Measurements from ENCODE around the gene TSC1. TPM values are rescaled to one million over a fixed set of nuclear protein-coding genes. Genes with fewer than 3 reads are reported as not detected.

The TSC1 gene
- total RNA-seq, 2 experiments from 2014 or later: 38.5 to 43.0 TPM

DNA sequence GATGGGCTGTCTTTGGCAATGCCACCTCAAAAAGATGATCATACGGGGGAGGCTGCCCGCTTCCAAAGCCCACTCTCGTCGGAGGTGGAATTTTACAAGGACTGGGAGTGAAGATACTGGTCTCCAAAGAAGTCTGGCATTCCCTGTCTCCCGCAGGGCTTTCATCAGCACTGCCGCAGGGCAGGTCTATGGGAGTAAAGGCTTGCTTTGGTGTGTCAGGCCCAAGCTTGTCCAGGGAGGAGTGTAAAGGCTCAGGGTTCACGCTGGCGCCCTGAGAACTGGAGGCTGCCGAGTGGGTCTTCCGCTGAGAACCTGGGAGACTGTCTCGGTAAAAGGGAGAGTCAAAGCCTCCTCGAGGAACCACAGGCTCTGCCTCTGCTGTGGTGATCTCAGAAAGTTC lies 38.7 kb downstream of the TSC1 start:
- DNase-seq: no peak
- H3K27me3 Mint-ChIP-seq: no peaks in the 10 kb centered on the region
- H3K9me3 Mint-ChIP-seq: no peaks in the 10 kb centered on the region
- ATAC-seq (ENCODE audit: low read depth): no peak
- POLR2A ChIA-PET: no interaction called here
- no peak overlapping the region for H3K4me3 Mint-ChIP-seq
- H3K36me3 Mint-ChIP-seq: peaks cover 13% of the 10 kb centered on the region
- H3K27ac Mint-ChIP-seq: no peak overlapping the region
- peaks cover 24% of the 10 kb centered on the region for H3K4me1 Mint-ChIP-seq

DNA sequence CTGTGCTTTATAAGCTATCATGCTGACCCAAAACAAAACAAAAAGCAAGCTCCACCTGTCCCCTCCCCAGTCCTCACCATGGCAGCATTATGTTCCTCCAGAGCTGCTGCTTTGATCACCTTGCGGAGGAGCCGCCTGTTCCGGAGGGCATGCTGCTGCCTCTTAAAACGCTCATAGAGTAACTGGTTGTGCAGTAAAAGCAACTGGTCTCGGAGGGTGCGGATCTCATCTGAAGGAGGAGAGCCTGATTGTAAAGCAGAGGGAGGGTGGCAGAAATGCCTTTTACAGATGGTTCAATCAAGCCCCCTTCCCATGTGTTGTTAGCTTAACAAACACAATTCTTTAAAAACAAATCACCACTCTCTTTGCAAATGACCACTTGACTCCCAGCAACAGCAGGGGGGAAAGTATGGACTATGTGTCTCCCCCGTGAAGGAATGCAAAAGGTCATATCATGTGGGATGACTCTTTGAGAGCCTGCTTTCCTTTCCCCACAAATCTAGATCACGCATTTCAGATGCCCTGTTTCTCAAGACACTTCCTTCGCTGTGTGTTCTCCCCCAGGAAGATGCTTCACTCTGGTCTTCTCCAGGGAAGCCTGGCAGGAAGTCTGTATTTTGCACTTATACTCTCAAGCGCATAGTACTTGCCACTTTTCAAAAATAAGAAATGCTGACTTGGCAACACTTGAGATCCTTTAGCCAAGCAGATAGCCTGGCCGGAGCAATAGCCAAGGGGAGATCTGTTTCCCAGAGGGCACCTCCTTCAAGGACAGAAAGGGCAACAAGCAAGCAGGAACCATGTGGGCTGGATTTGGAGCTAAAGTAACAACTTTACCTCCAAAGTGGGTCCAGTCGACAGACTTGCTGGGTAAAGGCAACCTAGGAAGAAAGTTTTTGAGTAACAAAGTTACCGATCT lies 40.6 kb downstream of the TSC1 start:
- Mint-ChIP-seq H3K4me1 (peaks cover 21% of the 10 kb centered on the region), H3K27me3 (no peaks in the 10 kb centered on the region), H3K9me3 (no peaks in the 10 kb centered on the region), H3K36me3 (peaks cover 11% of the 10 kb centered on the region), H3K4me3 (no peak overlapping the region), H3K27ac (no peak overlapping the region)
- POLR2A ChIA-PET: interaction anchor here (1.2 to 2.1 kb wide), 2 partner anchors 14 to 41 kb away, joined by 4 to 5 read pairs; no protein-coding TSS in a partner anchor
- ATAC-seq (ENCODE audit: low read depth) (no peak), DNase-seq (no peak)

- no peaks in the 10 kb centered on the region for H3K27me3 Mint-ChIP-seq
- H3K4me1 Mint-ChIP-seq: peaks cover 14% of the 10 kb centered on the region
- no peaks in the 10 kb centered on the region for H3K9me3 Mint-ChIP-seq
- H3K27ac Mint-ChIP-seq: peak overlapping the region; percentile 43
- POLR2A ChIA-PET: interaction anchor here (0.9 to 2.1 kb wide), 2 partner anchors 22 to 43 kb away, joined by 4 to 5 read pairs; no protein-coding TSS in a partner anchor
- DNase-seq: peak; percentile 74
- peaks cover 13% of the 10 kb centered on the region for H3K36me3 Mint-ChIP-seq
- no peak overlapping the region for H3K4me3 Mint-ChIP-seq
- peak; percentile 92 for ATAC-seq (ENCODE audit: low read depth)
Observed at GRCh38 chr9:132901858-132902831, 42.3 kb downstream of the TSC1 start.

GRCh38 chr9:132898051-132898450 lies 46.4 kb downstream of the TSC1 start:
- Mint-ChIP-seq H3K36me3 (peaks cover 14% of the 10 kb centered on the region), H3K27me3 (no peaks in the 10 kb centered on the region), H3K27ac (no peak overlapping the region), H3K4me1 (peaks cover 14% of the 10 kb centered on the region), H3K9me3 (no peaks in the 10 kb centered on the region), H3K4me3 (no peak overlapping the region)
- no peak for ATAC-seq (ENCODE audit: low read depth)
- no peak for DNase-seq
- POLR2A ChIA-PET: no interaction called here

GRCh38 chr9:132896906-132897305 lies 47.5 kb downstream of the TSC1 start:
- POLR2A ChIA-PET: interaction anchor here (0.7 to 1.5 kb wide), 2 partner anchors 17 to 70 kb away, joined by 3 to 5 read pairs; no protein-coding TSS in a partner anchor
- Mint-ChIP-seq H3K9me3 (no peaks in the 10 kb centered on the region), H3K4me1 (peaks cover 9% of the 10 kb centered on the region), H3K36me3 (peaks cover 12% of the 10 kb centered on the region), H3K4me3 (no peak overlapping the region), H3K27ac (no peak overlapping the region), H3K27me3 (no peaks in the 10 kb centered on the region)
- DNase-seq: no peak
- ATAC-seq (ENCODE audit: low read depth): no peak

DNA sequence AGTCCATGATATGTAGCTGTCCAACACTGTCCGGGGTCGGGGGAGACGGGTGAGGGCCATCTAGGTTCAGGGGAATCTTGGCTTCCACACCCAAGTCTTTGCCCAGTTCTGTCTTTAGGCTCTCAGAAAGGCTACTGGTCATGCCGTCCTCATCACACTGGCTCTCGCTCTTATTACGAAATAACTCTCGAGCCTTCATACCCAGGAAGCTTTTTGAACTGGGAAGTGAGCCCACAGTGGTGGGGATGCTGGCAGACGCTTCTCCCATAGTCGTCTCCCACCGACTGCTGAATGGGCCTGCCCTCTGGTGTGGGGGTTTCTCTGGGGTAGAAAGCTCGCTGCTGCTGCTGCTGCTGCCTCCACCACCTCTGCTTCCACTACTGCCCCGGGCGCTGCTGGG lies 48.2 kb downstream of the TSC1 start:
- H3K4me1 Mint-ChIP-seq: peaks cover 3% of the 10 kb centered on the region
- peaks cover 11% of the 10 kb centered on the region for H3K36me3 Mint-ChIP-seq
- H3K27me3 Mint-ChIP-seq: no peaks in the 10 kb centered on the region
- H3K27ac Mint-ChIP-seq: no peak overlapping the region
- H3K4me3 Mint-ChIP-seq: no peak overlapping the region
- H3K9me3 Mint-ChIP-seq: no peaks in the 10 kb centered on the region
- DNase-seq: no peak
- ATAC-seq (ENCODE audit: low read depth): no peak
- POLR2A ChIA-PET: interaction anchor here (1.5 kb wide), 1 partner anchor 17 kb away, joined by 5 read pairs; no protein-coding TSS in a partner anchor

- Mint-ChIP-seq H3K4me3 (no peak overlapping the region), H3K9me3 (no peaks in the 10 kb centered on the region), H3K27ac (no peak overlapping the region), H3K27me3 (no peaks in the 10 kb centered on the region), H3K36me3 (peaks cover 5% of the 10 kb centered on the region), H3K4me1 (peaks cover 1% of the 10 kb centered on the region)
- POLR2A ChIA-PET: interaction anchor here (0.6 kb wide), 1 partner anchor 15 kb away, joined by 5 read pairs; no protein-coding TSS in a partner anchor
- ATAC-seq (ENCODE audit: low read depth) (no peak), DNase-seq (no peak)
Observed at GRCh38 chr9:132894862-132895835, 49.3 kb downstream of the TSC1 start.

DNA sequence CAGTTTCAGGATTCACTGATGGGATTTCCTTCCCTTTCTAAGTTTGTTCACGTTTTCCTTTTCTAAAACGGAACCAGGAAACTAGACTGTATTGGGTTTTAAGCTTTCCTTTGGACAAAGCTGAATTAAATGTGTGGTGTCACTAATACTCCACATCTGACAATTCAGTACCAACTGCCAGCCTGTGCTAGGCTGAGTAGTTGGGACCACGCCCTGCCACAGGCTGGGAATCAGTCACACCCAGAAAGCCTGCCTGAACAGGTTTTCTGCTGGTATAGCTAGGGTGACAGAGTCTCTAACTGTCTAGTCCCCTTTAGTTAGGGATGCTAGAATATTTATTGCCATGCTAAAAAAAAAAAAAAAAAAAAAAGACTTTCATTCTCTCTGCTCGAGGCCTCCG lies 50.1 kb downstream of the TSC1 start:
- Mint-ChIP-seq H3K4me3 (no peak overlapping the region), H3K27ac (no peak overlapping the region), H3K4me1 (peaks cover 1% of the 10 kb centered on the region), H3K36me3 (peaks cover 5% of the 10 kb centered on the region), H3K27me3 (no peaks in the 10 kb centered on the region), H3K9me3 (no peaks in the 10 kb centered on the region)
- ATAC-seq (ENCODE audit: low read depth) (no peak), DNase-seq (no peak)
- POLR2A ChIA-PET: no interaction called here

- Mint-ChIP-seq H3K27ac (no peak overlapping the region), H3K4me1 (peaks cover 5% of the 10 kb centered on the region), H3K36me3 (peaks cover 3% of the 10 kb centered on the region), H3K4me3 (no peak overlapping the region), H3K27me3 (no peaks in the 10 kb centered on the region), H3K9me3 (no peaks in the 10 kb centered on the region)
- ATAC-seq (ENCODE audit: low read depth) (no peak), DNase-seq (no peak)
- POLR2A ChIA-PET: no interaction called here
Observed at GRCh38 chr9:132892400-132892799, 52.0 kb downstream of the TSC1 start.

- no peak overlapping the region for H3K4me3 Mint-ChIP-seq
- DNase-seq (no peak), ATAC-seq (ENCODE audit: low read depth) (no peak)
- no peaks in the 10 kb centered on the region for H3K27me3 Mint-ChIP-seq
- H3K9me3 Mint-ChIP-seq: no peaks in the 10 kb centered on the region
- no peaks in the 10 kb centered on the region for H3K36me3 Mint-ChIP-seq
- H3K27ac Mint-ChIP-seq: no peak overlapping the region
- peaks cover 5% of the 10 kb centered on the region for H3K4me1 Mint-ChIP-seq
- POLR2A ChIA-PET: interaction anchor here (1.4 kb wide), 1 partner anchor 37 kb away, joined by 3 read pairs; no protein-coding TSS in a partner anchor
Observed at GRCh38 chr9:132888151-132888550, 56.3 kb downstream of the TSC1 start.

DNA sequence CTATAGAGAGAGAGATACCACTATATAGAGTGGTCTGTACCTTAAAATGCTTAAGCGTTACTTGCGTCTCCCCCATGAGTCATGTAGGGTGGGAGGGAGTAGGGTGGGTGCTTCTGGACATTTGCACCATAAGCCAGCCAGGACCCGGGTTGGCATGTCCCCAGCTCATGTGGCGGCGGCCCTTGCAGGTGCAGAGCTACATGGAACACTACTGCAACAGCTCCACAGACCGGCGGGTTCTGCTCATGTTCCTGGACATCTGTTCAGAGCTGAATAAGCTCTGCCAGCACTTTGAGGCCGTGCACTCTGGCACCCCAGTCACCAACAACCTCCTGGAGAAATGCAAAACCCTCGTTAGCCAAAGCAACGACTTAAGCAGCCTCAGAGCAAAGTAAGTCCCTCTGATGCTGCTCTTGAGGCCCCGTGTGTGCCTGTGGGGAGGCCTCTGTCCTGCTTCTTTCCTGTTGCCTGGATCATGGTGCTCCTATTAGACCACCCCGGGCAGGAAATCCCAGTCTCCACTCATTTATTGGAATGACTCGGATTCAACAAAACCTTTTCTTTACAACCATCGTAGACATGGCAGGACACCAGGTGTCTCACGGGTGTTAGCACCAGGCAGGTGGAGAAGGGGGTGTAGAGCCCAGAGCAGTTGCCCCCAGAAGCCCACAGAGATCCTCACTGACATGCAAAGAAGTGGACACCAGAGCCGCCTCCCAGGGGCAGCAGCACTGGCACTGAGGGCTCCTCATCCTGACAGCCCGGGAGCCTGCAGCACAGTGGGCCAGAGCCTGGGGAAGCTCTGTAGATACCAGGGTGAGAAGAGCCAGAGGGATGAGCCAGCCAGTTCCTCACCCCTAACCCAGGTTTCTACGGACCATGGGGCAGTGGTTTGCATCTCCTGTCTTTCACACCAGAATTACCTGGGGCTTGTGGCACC lies 57.0 kb downstream of the TSC1 start:
- POLR2A ChIA-PET: interaction anchor here (1.4 kb wide), 1 partner anchor 36 kb away, joined by 3 read pairs; no protein-coding TSS in a partner anchor
- ATAC-seq (ENCODE audit: low read depth) (no peak), DNase-seq (no peak)
- Mint-ChIP-seq H3K36me3 (no peaks in the 10 kb centered on the region), H3K27ac (no peak overlapping the region), H3K4me3 (no peak overlapping the region), H3K4me1 (peaks cover 11% of the 10 kb centered on the region), H3K9me3 (no peaks in the 10 kb centered on the region), H3K27me3 (no peaks in the 10 kb centered on the region)

Data from activated naive CD8-positive, alpha-beta T cell treated with anti-CD3 and anti-CD28 coated beads, Interleukin-2, amount 10 ng/mL, durations not matched to agents 7 days and 5 days (primary cell).